Epidermal melanocyte (primary cell): ENCODE measurements around the gene OR52W1.
"Not testable (repeated sequence)": the region's sequence is repeated elsewhere in the genome, so short reads cannot be mapped to it uniquely, and the experiment has no call there.

Experiments used
- DNase-seq: peaks from one replicate; pipeline ENCODE4 v3.0.0; 2011; ENCODE audit warnings: low spot score; ENCODE audit not compliant: insufficient read length

The OR52W1 gene

GRCh38 chr11:6217722-6218121 lies 18.7 kb downstream of the OR52W1 start:
- no peak for DNase-seq

GRCh38 chr11:6219359-6219758 lies 20.3 kb downstream of the OR52W1 start:
- DNase-seq, result no peak

- DNase-seq, result no peak
Measured at GRCh38 chr11:6223854-6224253, 24.8 kb downstream of the OR52W1 start.

- no peak for DNase-seq
Measured at GRCh38 chr11:6224421-6224820, 25.4 kb downstream of the OR52W1 start.

- no peak for DNase-seq
Measured at GRCh38 chr11:6225024-6225423, 26.0 kb downstream of the OR52W1 start.

GRCh38 chr11:6225896-6226295 lies 26.9 kb downstream of the OR52W1 start:
- no peak for DNase-seq

- no peak for DNase-seq
Measured at GRCh38 chr11:6228520-6228919, 29.5 kb downstream of the OR52W1 start.

- no peak for DNase-seq
Measured at GRCh38 chr11:6229911-6230310, 30.9 kb downstream of the OR52W1 start.

GRCh38 chr11:6232899-6233298 lies 33.9 kb downstream of the OR52W1 start:
- no peak for DNase-seq

- no peak for DNase-seq
Measured at GRCh38 chr11:6233984-6234386, 35.0 kb downstream of the OR52W1 start.

GRCh38 chr11:6234387-6235107 lies 35.5 kb downstream of the OR52W1 start, which contains the start of gene FHIP1B:
TSS of gene FHIP1B (minus strand) at chr11:6234636. CDS start at chr11:6224516, 10,120 bp downstream.
- peak; percentile 83 for DNase-seq

GRCh38 chr11:6237266-6237665 lies 38.2 kb downstream of the OR52W1 start:
- DNase-seq, result no peak

- DNase-seq, result no peak
Measured at GRCh38 chr11:6237761-6238302, 38.8 kb downstream of the OR52W1 start.

- no peak for DNase-seq
Measured at GRCh38 chr11:6238902-6239301, 39.9 kb downstream of the OR52W1 start, which contains the start of gene CNGA4. TSS of gene CNGA4 (plus strand) at chr11:6239089. CDS start at chr11:6239207, 118 bp downstream.

GRCh38 chr11:6240139-6240538 lies 41.1 kb downstream of the OR52W1 start:
- no peak for DNase-seq

- DNase-seq, result no peak
Measured at GRCh38 chr11:6240781-6241180, 41.8 kb downstream of the OR52W1 start.

- no peak for DNase-seq
Measured at GRCh38 chr11:6241316-6241715, 42.3 kb downstream of the OR52W1 start.

GRCh38 chr11:6245536-6245935 lies 46.5 kb downstream of the OR52W1 start:
- DNase-seq, result no peak

- DNase-seq, result no peak
Measured at GRCh38 chr11:6248248-6248647, 49.2 kb downstream of the OR52W1 start.

GRCh38 chr11:6248897-6249296 lies 49.9 kb downstream of the OR52W1 start:
- not testable (repeated sequence) for DNase-seq
